Epithelial cell of esophagus (primary cell): Measurements from ENCODE around the gene GUCA1A.
A peak's percentile ranks its signal among the peaks of the same experiment; 100 is the strongest.
"Not testable (repeated sequence)": the region's sequence is repeated elsewhere in the genome, so short reads cannot be mapped to it uniquely, and the experiment has no call there.

ENCODE experiments used
- DNase-seq: peaks from one replicate; pipeline ENCODE4 v3.0.0; 2010; ENCODE audit warnings: low read depth
- H3K4me3 ChIP-seq: 2 replicates; pipeline ENCODE4 v1.5.1; 2011; ENCODE audit warnings: mild to moderate bottlenecking, low read length, control low read depth
- CTCF ChIP-seq: IDR thresholded peaks from 2 replicates; pipeline ENCODE4 v1.5.1; 2011; ENCODE audit warnings: low read depth, mild to moderate bottlenecking, low read length, control low read depth, inconsistent platforms; ENCODE audit not compliant: insufficient read depth; ENCODE audit errors: missing control alignments

GUCA1A gene

DNA sequence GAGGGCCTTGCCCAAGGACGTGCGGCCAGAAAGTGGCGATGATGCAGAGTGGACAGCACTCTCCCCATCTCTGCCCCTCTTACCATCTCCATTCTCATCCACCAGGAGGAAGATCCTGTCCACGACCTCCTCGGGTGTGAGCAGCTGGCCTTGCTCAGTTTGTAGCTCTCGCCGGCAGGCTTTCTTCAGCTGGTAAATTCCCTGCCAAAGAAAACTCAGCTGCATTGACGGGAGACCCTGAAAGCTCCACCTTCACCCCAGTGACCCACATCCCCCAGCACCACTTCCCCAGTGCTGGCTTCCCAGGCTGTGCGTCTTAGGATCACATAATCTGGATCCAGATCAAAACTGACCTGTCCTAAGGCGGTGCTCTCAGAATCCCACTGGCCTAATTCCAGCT is 12.4 kb downstream of the GUCA1A start:
- H3K4me3 ChIP-seq, result no peak overlapping the region
- no peak for DNase-seq
- TF ChIP-seq CTCF, result no peak

GRCh38 chr6:42188406-42188805 is 15.2 kb downstream of the GUCA1A start:
- no peak overlapping the region for H3K4me3 ChIP-seq
- TF ChIP-seq CTCF, result no peak
- no peak for DNase-seq

GRCh38 chr6:42190554-42191183 is 17.5 kb downstream of the GUCA1A start:
- no peak for TF ChIP-seq CTCF
- DNase-seq, result no peak
- H3K4me3 ChIP-seq, result no peak overlapping the region

DNA sequence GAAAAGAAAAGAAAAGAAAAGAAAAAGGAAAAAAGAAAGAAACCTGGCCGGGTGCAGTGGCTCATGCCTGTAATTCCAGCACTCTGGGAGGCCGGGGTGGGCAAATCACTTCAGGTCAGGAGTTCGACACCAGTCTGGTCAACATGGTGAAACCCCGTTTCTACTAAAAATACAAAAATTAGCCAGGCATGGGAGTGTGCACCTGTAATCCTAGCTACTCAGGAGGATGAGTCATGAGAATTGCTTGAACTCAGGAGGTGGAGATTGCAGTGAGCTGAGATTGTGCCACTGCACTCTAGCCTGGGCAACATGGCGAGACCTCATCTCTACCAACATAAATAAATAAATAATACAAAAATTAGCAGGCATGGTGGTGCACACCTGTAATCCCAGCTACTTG is 19.2 kb downstream of the GUCA1A start:
- DNase-seq, result peak; percentile 62
- H3K4me3 ChIP-seq, result not testable (repeated sequence)

DNA sequence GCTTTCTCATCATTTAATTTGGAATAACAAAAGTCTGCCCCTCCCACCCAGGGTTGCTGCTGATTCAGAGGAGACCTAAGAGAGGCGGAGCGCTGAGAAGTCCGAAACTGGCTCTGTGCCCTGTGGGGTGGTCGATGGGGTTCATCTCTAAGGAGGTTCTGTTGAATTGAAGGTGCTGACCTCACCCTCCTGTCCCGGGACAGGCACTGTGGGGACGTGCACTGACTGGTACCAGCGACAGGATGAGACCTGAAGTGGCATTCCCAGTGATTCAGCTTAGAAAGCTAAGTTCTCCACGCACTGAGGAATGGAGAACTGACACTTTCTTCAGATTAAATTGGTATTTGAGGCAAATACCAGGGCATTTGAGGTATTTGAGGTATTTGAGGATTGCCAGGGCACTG is 20.3 kb downstream of the GUCA1A start:
- peak; percentile 83 for DNase-seq
- no peak for TF ChIP-seq CTCF
- H3K4me3 ChIP-seq, result no peak overlapping the region

DNA sequence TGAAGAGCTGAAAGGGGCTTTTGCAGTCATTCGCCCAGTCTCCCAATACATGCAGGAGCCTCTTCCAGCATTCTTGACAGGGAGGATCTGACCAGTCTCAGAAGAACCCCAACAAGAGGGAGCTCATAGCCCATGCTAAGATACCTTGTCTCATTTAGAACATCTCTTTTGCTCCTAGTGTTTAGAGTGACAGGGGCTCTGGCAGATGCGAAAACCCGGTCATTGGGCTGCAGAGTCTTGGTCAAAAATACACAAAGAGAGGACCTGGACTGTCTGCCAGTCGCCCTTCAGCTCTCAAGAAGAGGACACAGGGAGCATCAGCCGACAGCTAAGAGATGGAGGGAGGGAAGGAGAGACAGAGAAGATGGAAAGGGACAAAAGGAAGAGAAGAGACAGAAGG is 20.9 kb downstream of the GUCA1A start:
- DNase-seq, result no peak
- H3K4me3 ChIP-seq, result no peak overlapping the region
- no peak for TF ChIP-seq CTCF

DNA sequence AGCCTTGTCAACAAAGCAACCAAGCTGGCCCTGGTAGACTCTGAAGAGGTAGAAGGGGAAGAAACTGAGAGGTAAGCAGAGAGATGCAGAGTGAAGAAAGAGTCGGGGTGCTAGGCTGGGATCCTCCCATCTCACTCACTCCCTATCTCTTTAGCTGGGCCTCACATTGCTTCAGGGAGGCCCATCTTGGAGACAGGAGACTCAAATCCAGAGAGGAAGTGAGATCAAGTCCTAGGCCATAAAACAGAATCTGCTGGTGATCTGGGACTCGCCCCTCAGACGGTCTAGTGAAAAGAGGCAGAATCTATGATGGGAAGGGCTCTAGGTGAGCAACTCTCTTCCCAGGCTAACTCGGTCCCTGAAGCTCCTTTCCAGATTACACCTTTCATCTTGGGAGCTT is 22.3 kb downstream of the GUCA1A start:
- no peak for TF ChIP-seq CTCF
- H3K4me3 ChIP-seq, result no peak overlapping the region
- no peak for DNase-seq
